Activated CD4-positive, alpha-beta T cell treated with anti-CD3 and anti-CD28 coated beads, Interleukin-2, amount 50 U/mL, for 48 hours (primary cell): ENCODE measurements around the gene RPTOR.
"Not testable (repeated sequence)": the region's sequence is repeated elsewhere in the genome, so short reads cannot be mapped to it uniquely, and the experiment has no call there.

ENCODE experiments used
- DNase-seq, 2 experiments: peaks; one replicate each; pipeline ENCODE4 v3.0.0-alpha.2; 2020

Gene RPTOR, protein sequence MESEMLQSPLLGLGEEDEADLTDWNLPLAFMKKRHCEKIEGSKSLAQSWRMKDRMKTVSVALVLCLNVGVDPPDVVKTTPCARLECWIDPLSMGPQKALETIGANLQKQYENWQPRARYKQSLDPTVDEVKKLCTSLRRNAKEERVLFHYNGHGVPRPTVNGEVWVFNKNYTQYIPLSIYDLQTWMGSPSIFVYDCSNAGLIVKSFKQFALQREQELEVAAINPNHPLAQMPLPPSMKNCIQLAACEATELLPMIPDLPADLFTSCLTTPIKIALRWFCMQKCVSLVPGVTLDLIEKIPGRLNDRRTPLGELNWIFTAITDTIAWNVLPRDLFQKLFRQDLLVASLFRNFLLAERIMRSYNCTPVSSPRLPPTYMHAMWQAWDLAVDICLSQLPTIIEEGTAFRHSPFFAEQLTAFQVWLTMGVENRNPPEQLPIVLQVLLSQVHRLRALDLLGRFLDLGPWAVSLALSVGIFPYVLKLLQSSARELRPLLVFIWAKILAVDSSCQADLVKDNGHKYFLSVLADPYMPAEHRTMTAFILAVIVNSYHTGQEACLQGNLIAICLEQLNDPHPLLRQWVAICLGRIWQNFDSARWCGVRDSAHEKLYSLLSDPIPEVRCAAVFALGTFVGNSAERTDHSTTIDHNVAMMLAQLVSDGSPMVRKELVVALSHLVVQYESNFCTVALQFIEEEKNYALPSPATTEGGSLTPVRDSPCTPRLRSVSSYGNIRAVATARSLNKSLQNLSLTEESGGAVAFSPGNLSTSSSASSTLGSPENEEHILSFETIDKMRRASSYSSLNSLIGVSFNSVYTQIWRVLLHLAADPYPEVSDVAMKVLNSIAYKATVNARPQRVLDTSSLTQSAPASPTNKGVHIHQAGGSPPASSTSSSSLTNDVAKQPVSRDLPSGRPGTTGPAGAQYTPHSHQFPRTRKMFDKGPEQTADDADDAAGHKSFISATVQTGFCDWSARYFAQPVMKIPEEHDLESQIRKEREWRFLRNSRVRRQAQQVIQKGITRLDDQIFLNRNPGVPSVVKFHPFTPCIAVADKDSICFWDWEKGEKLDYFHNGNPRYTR (N-terminal part only)

DNA sequence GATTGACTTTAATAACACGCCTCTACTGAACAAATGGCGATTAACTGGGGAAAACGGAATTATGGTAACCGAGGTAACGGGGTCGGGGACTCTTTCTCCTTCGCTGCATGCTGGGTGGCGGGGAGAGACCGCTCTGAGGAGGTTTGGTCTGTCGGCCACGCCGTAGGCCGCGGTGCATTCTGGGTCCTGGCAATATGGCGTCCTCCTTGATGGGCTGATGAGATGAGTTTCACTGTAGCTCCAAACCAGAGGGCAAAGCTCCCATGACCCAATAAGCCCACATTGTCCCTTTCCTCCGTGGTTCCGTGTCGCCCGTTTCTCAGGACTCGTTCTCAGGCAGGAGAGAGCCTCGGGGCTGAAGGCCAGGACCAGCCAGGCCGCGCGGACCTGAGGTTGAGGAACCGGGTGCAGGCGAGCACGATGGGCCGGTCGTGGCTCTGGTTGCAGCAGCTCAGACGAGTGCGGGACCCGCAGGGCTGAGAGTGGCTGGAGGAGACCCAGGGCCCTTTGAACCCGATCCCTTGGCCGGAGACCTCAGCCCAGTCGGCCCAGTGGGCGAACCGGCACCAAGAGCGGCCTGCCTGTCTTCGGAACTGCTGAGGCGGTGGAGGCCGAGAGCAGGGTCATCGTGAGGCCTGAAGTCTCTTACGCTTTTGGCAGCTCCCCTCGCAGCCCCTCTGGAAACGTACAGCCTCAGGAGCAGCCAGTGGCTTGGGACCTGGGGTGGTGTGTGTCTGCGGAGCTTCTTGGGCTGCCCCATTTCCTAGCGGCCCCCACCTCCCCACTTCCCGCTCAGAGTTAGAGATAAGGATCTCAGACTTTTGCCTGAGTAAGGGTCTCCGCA, at the start of gene RPTOR:
RPTOR (plus strand) TSS at position 184 of the 844 bp plus-strand sequence. CDS start 792 bp downstream, outside the sequence.
- peak; percentile 91 to 94 for DNase-seq

DNA sequence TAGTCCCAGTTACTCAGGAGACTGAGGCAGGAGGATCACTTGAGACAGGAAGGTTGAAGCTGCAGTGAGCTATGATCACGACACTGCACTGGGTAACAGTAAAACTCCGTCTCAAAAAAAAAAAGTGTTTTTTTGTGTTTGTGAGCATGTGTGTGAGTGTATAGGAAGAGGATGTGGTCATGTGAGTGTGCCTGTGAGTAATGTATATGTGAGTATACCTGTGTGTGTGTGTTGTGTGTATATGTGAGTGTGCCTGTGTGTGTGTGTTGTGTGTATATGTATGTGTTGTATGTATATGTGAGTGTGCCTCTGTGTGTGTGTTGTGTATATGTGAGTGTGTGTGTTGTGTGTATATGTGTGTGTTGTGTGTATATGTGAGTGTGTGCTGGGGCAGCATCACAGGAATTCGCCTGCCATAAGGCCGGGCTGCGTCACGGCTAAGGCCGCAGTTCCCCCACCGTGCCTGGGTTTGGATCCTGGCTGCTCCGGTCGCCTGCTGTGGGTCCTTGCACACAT, 46.9 kb upstream of the RPTOR start:
- DNase-seq = no peak

DNA sequence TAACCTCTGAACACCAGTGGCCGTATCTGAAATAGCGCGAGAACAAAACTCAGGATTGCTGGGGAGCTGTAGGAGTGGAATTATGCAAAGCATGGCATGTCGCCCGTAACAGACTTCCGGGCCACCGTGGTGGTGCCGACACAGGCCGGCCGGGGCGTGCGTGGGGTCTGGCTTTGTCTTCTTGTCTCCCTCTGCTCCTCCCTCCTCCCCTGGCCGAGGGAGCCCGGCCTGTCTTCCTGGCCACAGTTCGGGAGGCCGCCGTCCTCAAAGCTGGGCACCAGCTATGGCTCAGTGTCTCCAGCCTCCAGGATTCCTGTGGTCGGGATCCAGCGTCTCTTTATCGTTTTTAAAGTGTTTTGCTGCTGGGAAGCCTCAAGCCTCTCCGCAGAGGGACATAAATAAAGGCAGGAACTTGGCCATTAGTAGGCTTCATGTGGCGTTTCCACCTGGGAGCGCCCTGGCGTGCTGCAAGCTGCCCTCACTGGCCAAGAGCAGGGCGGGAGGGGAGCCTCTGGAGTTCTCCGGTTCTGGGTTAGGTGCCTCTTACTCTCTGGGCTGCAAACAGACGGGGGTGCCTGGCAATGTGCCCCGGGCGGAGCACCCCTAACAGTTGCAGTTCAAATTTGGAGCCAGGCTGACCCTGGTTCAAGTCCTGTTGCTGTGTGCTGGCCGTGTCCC, 46.3 kb upstream of the RPTOR start:
- DNase-seq = no peak

DNA sequence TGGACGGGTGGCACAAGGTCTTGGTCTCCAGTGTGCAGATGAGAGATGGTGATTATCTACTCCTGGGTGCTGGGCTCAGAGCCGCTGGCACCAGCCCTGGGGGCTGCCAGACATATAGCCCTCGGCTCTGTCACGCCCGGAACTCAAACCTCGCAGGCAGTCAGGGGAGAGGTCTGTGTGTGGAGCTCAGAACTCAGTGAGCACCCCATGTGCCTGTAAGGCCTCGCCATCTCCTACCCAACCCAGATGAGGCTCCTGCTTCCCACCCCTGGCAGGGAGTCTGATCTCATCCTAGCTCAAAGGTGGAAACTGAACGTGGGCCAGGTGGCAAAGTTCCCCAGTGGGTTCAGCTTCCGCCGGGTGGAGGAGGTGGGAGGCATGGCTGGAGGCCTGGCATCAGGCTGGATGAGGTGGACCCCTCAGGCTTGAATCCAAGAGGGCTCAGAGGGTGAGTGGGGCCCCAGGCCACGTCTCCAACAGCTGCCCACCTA, 45.7 kb upstream of the RPTOR start:
- no peak for DNase-seq

DNA sequence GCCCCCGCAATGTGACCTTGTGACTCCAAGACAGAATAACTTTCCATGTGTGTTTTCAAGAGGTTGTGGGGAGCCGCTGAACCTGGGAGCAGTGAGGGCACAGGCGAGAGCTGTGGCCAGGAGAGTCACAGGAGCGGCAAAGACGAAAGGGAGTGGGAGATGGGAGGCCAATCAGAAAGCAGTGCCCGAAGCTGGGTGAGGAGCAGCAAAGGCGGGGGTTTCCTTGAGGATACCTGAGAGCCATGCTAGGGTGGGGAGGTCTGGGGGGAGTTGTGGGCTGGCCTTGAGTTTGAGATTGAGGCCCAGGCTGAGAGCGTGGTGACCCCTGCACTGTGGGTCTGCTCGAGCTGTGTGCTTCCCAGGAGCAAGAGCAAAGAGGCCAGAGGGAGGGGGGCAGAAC, 45.1 kb upstream of the RPTOR start:
- no peak for DNase-seq

DNA sequence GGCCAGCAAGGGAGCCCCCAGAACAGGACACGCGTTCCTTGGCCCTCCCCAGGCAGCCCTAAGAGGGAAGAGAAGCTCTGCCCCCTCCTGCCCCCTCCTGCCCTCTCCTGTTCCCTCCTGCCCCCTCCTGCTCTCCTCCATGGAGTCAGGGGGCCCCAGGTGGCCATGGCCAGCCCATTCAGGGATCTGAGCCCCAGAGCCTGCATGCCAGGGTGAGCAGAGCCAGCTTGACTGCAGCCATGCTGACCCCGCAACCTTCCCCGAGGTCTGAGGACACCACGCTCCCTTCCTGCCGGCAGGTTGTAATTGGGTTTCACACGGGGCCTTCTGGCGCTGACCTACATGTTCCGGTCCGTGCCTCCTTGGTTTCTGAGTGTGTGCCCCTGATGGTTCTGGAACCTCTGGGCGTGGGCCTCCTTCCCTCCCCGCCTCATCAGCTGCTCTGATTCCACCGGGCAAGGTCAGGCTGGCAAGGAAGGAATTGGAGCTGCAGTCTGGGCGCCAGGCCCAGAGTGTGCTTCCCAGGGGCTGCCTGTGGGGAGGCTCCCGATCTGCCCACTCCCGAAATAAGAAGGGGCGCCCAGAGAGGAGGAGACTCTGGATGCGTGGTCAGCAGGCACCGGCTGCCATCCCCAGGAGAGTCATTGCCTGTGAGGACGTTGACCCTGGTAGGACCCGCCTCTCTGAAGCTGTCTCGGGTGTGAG, 44.5 kb upstream of the RPTOR start:
- DNase-seq = no peak

DNA sequence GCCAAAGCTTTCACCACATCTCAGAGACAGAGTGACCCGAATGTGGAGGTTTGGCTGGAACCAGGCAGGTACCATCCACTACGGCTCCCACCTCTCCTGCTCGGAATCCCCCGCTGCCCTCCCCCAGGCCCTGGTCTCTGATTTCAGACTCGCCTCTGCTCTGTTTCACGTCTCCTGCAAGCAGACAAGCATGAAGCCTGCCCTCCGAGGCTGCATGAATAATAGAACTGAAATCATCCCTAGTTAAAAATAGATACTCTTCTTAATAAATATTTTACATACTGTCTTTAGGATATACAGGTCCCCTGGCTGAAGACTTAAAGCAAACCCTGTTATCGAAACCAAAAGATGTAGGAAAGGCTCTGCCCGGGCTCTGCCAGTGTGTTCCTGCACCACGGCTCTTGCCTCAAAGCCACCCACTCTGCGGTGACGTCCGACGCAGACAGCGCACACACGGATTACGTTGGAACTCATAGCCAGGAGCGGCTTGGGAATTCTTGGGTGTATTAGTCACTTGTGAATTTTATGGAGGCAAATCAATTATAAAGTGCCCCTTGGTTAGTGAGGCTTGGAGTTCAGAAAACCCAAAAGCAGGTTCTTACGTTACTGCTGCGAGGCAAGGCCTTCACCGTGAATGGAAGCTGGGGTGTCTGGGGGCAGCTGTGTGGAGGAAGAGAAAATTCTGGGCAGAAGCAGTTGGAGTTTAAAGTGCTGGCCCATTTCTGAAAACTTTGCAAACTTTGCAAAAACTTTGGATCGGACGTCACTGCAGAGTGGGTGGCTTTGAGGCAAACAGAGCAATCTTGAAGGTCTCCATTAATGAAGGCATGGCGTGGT, 42.7 kb upstream of the RPTOR start:
- DNase-seq = no peak

DNA sequence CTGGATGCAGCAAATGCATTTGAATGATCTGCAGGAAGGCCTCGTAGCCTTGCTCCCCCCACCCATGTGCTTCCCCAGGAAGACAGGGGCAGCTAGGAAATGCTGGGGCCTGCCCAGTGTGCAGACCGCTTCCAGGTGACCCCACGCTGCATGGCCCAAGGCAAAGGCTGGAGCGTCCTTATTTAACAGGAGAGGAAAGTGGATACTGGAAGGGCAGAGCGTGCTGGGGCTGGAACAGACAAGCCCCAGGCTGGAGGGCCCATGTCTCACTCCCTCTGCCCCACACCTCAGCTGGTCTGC, 42.1 kb upstream of the RPTOR start:
- no peak for DNase-seq

DNA sequence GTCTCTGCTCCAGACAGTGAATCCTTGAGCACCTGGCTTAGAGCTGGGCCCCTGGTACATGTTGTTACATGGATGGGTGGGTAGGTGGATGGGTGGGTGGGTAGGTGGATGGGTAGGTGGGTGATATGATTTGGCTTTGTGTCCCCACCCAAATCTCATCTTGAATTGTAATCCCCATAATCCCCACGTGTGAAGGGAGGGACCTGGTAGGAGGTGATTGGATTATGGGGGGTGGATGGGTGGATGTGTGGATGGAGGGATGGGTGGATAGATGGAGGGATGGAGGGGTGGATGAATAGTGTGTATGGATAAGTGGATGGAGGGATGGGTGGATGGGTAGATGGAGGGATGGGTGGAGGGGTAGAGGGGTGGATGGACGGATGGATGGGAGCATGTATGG, 41.6 kb upstream of the RPTOR start:
- no peak for DNase-seq

DNA sequence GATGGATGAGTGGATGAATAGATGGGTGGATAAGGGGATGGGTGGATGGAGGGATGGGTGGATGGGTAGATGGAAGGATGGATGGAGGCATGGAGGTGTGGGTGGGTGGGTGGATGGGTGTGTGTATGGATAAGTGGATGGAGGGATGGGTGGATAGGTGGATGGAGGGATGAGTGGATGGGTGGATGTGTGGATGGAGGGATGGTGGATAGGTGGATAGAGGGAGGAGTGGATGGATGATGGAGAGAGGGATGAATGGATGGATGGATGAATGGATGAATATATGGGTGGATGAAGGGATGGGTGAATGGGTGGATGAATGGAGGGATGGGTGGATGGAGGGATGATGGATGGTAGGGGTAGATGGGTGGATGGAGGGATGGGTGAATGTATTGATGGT, 40.7 kb upstream of the RPTOR start:
- no peak for DNase-seq

DNA sequence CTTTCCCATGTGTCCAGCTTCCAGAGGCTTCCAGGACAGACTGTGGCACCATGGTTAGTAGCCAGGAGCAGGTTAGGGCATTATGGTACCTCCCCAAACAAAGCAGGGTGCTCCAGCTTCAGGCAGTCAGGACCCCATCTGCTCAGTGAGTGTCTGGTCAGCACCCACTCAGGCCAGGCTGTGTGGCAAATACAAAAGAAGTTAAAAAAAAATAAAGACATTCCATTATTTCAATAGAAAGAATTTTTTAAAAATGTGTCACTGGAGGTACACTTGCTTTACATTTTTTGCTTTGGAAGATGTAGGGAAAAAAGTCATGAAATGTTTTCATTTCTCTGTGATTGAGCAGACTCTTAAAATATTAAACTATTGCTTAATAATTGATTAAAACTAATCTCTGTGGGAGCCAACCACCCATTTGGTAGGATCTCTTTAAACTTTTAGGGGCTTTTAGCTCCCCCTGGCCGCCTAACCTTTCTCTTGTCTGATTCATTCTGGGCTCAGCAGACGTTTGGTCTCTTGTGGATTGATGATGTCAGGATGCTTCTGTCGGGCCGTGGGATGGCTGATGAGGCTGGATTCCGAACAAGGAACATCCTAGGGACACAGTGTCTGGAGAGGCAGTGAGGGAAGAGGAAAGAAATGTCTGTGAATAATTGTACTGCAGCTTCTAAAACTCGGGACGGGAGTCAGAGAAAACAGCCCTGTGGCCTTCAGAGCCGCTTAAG, 39.8 kb upstream of the RPTOR start:
- DNase-seq = no peak

DNA sequence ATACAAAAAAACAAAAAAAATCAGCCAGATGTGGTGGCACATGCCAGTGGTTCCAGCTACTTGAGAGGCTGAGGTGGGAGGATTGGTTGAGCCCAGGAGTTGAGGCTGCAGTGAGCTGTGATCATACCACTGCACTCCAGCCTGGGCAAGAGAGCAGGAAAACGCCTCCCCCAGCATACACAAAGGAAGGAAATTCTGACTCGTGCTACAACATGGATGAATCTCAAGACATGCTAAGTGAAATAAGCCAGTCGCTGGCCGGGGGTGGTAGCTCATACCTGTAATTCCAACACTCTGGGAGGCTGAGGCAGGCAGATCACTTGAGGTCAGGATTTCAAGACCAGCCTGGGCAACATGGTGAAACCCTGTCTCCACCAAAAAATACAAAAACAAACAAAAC, 37.5 kb upstream of the RPTOR start:
- DNase-seq = not testable (repeated sequence)

DNA sequence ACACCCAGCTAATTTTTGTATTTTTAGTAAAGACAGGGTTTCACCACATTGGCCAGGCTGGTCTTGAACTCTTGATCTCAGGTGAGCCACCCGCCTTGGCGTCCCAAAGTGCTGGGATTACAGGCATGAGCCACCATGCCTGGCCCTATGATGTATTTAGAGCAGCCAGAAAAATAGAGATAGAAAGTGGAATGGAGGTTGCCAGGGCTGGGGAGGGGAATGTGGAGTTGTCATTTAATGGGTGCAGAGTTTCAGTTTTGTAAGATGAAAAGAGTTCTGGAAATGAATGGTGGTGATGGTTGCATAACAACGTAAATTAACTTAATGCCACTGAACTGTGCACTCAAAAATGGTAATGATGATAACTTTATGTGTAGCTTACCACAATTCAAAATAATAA, 36.7 kb upstream of the RPTOR start:
- DNase-seq = no peak

DNA sequence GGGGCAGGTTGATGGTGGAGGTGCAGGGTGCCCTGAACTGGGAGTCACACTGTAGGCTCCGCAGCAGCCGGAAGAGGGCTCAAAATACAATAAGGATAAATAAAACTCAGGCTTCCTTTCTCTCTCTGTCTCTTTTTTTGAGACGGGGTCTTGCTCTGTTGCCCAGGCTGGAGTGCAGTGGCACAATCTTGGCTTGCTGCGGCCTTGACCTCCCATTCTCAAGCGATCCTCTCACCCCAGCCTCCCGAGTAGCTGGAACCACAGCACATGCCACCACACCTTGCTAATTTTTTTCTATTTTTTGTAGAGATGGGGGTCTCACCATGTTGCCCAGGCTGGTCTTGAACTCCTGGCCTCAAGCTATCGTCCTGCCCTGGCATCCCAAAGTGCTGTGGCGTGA, 35.3 kb upstream of the RPTOR start:
- DNase-seq = no peak

DNA sequence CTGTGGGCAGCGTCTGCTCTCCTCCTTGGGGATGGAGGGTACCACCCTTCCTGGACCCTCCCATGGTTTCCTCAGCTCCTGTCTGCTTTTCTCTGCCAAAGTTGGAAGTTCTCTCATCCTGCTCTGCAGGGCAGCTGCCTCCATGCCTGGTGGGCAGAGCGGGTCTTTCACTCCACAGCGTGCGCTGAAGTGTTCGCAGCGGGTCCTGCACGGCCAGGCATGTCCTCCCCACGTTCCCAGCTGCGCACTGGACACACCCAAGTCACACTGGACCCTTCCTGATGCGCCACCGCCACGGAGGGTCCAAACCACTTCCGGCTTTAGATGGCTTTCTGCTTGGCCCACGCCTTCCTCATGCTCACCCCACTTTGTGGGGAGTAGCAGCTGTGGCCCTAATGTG, 34.5 kb upstream of the RPTOR start:
- DNase-seq = no peak

DNA sequence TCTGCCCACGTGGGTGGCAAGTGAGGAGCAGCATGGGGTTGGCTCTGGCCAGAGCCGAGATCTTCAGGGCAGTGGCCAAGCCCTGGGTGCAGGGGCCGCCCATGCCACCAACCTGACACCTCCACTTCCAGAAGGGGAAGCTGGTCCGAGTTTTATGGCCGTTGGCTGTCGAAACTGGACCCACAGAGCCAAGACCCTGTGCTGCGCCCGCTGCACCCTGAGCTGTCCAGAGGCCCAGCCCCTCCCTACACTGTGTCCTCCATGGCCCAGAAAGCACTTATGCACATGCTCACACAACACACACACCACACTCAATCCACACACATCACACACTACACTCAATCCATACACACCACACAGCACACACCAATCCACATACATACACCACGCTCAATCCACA, 33.9 kb upstream of the RPTOR start:
- no peak for DNase-seq

DNA sequence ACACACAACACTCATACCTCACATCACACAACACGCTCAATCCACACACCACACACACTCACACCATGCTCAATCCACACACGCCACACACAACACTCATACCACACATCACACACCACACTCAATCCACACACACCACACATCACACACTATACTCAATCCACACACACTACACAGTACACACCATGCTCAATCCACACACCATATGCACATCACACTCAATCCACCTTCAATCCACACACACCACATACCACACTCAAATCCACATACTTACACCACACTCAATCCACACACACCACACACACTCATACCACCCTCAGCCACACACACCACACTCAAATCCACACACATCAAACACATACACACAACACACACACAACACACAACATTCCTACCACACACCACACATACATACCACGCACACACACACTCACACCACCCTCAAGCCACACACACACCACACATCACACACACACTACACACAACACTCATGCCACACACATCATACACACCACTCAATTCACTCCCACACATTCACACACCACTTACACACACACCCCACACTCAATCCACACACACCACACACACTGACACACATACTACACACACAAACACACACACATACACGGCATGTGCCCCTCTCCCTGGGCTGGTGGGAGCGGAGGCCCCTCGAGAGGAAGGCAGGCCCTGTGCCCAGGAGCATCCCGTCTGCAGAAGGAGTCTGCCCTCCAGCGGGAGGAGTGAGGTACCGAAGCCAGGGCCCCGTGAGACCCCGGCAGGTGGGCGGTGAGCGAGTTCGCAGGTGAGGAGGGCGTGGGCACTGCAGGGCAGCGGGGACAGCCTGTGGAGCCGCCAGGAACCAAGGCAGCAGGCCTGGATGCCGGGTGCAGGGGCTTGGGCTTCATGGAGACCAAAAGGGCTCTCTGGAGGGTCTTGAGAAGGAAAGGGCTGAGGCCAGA, 33.1 kb upstream of the RPTOR start:
- no peak for DNase-seq

DNA sequence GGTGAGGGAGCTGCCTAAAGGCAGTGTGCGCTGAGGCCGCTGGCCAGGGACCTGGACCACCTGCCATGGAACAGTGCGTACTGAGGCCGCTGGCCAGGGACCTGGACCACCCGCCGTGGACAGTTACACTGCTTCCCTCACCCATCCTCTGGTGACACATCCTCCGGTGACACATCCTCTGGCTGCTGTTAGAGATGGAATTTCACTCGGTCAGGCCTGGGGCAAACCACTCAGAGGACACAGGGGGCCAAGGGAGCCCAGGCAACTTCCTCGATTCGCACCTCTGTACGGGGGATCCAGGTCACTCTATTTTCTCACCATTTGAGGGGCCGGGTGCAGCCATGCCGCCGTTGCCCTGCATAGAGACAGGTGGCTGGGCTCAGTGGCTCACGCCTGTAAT, 32.4 kb upstream of the RPTOR start:
- no peak for DNase-seq
